ENCODE measurements around the gene ATP13A2.

Gene ATP13A2

DNA sequence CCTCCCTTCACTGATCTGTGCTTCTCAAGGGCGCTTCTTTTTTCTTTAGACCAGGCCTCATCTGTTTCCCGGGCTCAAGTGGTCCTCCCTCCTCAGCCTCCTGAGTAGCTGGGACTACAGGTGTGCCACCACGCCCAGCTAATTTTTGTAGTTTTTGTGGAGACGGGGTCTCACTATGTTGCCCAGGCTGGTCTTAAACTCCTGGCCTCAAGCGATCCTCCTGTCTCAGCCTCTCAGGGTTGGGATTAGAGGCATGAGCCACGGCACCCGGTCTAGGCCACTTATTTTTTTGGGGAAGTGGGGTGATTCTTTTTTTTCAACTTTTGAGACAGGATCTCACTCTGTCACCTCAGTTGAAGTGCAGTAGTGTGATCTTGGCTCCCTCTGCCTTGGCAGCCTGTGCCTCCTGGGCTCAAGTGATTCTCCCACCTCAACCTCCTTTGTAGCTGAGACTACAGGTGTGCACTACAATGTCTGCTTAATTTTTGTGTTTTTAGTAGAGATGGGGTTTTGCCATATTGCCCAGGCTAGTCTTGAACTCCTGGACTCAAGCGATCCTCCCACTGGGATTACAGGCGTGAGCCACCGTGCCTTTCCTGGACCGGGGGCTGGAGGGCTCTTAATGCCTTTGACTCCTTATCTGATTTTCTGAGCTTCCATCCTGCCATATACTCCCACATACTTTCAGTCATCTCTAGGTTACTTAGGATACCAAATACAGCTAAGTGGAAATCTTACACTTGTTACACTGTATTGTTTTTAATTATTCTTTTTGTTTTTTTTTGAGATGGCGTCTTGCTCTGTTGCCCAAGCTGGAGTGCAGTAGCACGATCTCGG, 50.2 kb downstream of the ATP13A2 start:
- TF ChIP-seq EZH2phosphoT487 (IDR thresholded peaks at IDR 0.05; ENCODE audit: borderline replicate concordance) = no peak
- TF ChIP-seq, protein P1, sequence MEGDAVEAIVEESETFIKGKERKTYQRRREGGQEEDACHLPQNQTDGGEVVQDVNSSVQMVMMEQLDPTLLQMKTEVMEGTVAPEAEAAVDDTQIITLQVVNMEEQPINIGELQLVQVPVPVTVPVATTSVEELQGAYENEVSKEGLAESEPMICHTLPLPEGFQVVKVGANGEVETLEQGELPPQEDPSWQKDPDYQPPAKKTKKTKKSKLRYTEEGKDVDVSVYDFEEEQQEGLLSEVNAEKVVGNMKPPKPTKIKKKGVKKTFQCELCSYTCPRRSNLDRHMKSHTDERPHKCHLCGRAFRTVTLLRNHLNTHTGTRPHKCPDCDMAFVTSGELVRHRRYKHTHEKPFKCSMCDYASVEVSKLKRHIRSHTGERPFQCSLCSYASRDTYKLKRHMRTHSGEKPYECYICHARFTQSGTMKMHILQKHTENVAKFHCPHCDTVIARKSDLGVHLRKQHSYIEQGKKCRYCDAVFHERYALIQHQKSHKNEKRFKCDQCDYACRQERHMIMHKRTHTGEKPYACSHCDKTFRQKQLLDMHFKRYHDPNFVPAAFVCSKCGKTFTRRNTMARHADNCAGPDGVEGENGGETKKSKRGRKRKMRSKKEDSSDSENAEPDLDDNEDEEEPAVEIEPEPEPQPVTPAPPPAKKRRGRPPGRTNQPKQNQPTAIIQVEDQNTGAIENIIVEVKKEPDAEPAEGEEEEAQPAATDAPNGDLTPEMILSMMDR (conservative IDR thresholded peaks at IDR 0.05; ENCODE audit: low read length) = no peak
- Histone ChIP-seq H3F3A (ENCODE audit: low read depth) (no peaks in the 10 kb centered on the region), H3K27me3 (ENCODE audit: insufficient read depth, low read length, poor library complexity, severe bottlenecking) (no peaks in the 10 kb centered on the region), H3K9me3 (ENCODE audit: insufficient read depth, low read depth, low read length) (no peaks in the 10 kb centered on the region), H3K9me2 (replicated peaks; ENCODE audit: low read depth, low read length) (no peaks in the 10 kb centered on the region), H3K4me1 (ENCODE audit: insufficient read depth, low read length, poor library complexity, severe bottlenecking) (no peaks in the 10 kb centered on the region), H3K79me2 (ENCODE audit: insufficient read depth, low read length) (no peaks in the 10 kb centered on the region), H3K4me3 (ENCODE audit: low read length, poor library complexity, severe bottlenecking) (peak overlapping the region; percentile 58), H3K4me2 (ENCODE audit: low read depth, low read length, poor library complexity, severe bottlenecking) (peak overlapping the region; percentile 51), H2AFZ (ENCODE audit: low read length) (no peak overlapping the region), H3K9ac (ENCODE audit: low read depth, low read length, poor library complexity, severe bottlenecking) (peak overlapping the region; percentile 11), H4K20me1 (ENCODE audit: insufficient read depth, low read length, poor library complexity, severe bottlenecking) (no peaks in the 10 kb centered on the region), H3K36me3 (ENCODE audit: insufficient read depth, low read length) (no peaks in the 10 kb centered on the region)

DNA sequence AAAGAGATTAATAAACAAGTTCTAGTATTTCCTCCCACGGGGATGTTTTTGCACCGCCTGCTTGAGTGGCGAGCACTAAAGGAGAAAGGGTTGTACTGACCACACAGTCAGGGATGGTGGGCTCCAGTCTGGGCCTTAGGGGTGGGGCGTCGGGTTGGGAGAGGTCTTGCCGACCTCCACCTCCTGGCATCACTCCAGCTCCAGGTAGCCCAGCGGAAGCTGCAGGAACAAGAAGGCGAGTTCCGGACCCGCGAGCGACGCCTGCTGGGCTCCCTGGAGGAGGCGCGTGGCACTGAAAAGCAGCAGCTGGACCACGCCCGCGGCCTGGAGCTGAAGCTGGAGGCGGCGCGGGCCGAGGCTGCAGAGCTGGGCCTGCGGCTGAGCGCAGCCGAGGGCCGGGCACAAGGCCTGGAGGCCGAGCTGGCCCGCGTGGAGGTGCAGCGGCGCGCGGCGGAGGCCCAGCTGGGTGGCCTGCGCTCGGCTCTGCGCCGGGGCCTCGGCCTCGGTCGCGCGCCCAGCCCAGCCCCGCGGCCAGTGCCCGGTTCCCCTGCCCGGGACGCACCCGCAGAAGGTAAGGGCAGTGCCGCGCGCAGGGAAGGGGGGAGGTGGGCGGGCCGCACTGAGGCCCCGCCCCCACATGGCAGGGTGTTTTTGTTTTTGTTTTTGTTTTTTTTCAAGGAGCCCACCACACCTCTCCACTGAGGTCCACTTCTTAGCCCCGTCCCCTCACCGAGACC, 51.0 kb downstream of the ATP13A2 start:
- H3K9ac ChIP-seq (ENCODE audit: low read depth, low read length, poor library complexity, severe bottlenecking) = peak overlapping the region; percentile 11
- TF ChIP-seq EZH2phosphoT487 (IDR thresholded peaks at IDR 0.05; ENCODE audit: borderline replicate concordance) = no peak
- TF ChIP-seq, protein P1 (conservative IDR thresholded peaks at IDR 0.05; ENCODE audit: low read length) = peak; percentile 50
- peak overlapping the region; percentile 51 for H3K4me2 ChIP-seq (ENCODE audit: low read depth, low read length, poor library complexity, severe bottlenecking)
- no peaks in the 10 kb centered on the region for H3F3A ChIP-seq (ENCODE audit: low read depth)
- H3K9me2 ChIP-seq (replicated peaks; ENCODE audit: low read depth, low read length) = no peaks in the 10 kb centered on the region
- H3K9me3 ChIP-seq (ENCODE audit: insufficient read depth, low read depth, low read length) = no peaks in the 10 kb centered on the region
- no peaks in the 10 kb centered on the region for H3K79me2 ChIP-seq (ENCODE audit: insufficient read depth, low read length)
- no peaks in the 10 kb centered on the region for H4K20me1 ChIP-seq (ENCODE audit: insufficient read depth, low read length, poor library complexity, severe bottlenecking)
- H3K36me3 ChIP-seq (ENCODE audit: insufficient read depth, low read length) = no peaks in the 10 kb centered on the region
- peak overlapping the region; percentile 89; the same call in 1 of the 2 replicates for H2AFZ ChIP-seq (ENCODE audit: low read length)
- H3K27me3 ChIP-seq (ENCODE audit: insufficient read depth, low read length, poor library complexity, severe bottlenecking) = no peaks in the 10 kb centered on the region
- no peaks in the 10 kb centered on the region for H3K4me1 ChIP-seq (ENCODE audit: insufficient read depth, low read length, poor library complexity, severe bottlenecking)
- H3K4me3 ChIP-seq (ENCODE audit: low read length, poor library complexity, severe bottlenecking) = peak overlapping the region; percentile 58

DNA sequence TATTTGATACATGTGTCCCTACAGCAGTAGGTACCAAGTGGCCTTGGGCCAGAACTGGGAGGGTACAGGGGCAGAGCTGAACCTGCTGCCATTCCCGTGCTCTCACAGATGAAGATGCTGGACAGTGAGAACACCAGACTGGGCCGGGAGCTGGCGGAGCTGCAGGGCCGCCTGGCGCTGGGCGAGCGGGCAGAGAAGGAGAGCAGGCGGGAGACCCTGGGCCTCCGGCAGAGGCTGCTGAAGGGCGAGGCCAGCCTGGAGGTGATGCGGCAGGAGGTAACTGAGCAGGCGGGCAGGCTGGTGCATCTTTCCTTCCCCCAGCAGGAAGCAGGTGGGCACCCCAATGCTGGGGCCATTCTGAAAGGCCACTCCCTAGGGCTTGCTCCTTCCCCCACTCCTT, 53.3 kb downstream of the ATP13A2 start:
- Histone ChIP-seq H3K9me2 (replicated peaks; ENCODE audit: low read depth, low read length) (no peaks in the 10 kb centered on the region), H3K79me2 (ENCODE audit: insufficient read depth, low read length) (no peaks in the 10 kb centered on the region), H4K20me1 (ENCODE audit: insufficient read depth, low read length, poor library complexity, severe bottlenecking) (no peaks in the 10 kb centered on the region), H3K36me3 (ENCODE audit: insufficient read depth, low read length) (no peaks in the 10 kb centered on the region), H3F3A (ENCODE audit: low read depth) (no peaks in the 10 kb centered on the region), H3K4me1 (ENCODE audit: insufficient read depth, low read length, poor library complexity, severe bottlenecking) (no peaks in the 10 kb centered on the region), H3K9ac (ENCODE audit: low read depth, low read length, poor library complexity, severe bottlenecking) (no peak overlapping the region), H3K4me3 (ENCODE audit: low read length, poor library complexity, severe bottlenecking) (no peak overlapping the region), H3K27me3 (ENCODE audit: insufficient read depth, low read length, poor library complexity, severe bottlenecking) (no peaks in the 10 kb centered on the region), H3K9me3 (ENCODE audit: insufficient read depth, low read depth, low read length) (no peaks in the 10 kb centered on the region), H2AFZ (ENCODE audit: low read length) (no peak overlapping the region), H3K4me2 (ENCODE audit: low read depth, low read length, poor library complexity, severe bottlenecking) (no peak overlapping the region)
- TF ChIP-seq, protein P1 (conservative IDR thresholded peaks at IDR 0.05; ENCODE audit: low read length) = no peak
- TF ChIP-seq EZH2phosphoT487 (IDR thresholded peaks at IDR 0.05; ENCODE audit: borderline replicate concordance) = no peak

Data from Loucy (cell line).